Activated naive CD4-positive, alpha-beta T cell treated with anti-CD3 and anti-CD28 coated beads, Interleukin-2, amount 10 ng/mL, durations not matched to agents 7 days and 5 days (primary cell): ENCODE measurements around the gene ADRA2B.

Source experiments
- CTCF ChIA-PET: fragments of 350-600 bp; sonication (Branson Sonifier 250); formaldehyde crosslinking; loops from one replicate; lab custom pipeline; 2021; ENCODE audit warnings: antibody characterized with exemption; lab: Charles Lee
- DNase-seq: peaks from one replicate; pipeline ENCODE4 v3.0.0-alpha.2; 2020
- H3K27ac Mint-ChIP-seq: one replicate; pipeline ENCODE4 v1.8.0; 2021; ENCODE audit warnings: mild to moderate bottlenecking, moderate library complexity, mixed read lengths
- H3K27me3 Mint-ChIP-seq: one replicate; pipeline ENCODE4 v1.8.0; 2021; ENCODE audit warnings: mild to moderate bottlenecking, mixed read lengths
- H3K36me3 Mint-ChIP-seq: one replicate; pipeline ENCODE4 v1.8.0; 2021; ENCODE audit warnings: mixed read lengths
- H3K4me1 Mint-ChIP-seq: one replicate; pipeline ENCODE4 v1.8.0; 2021; ENCODE audit warnings: mixed read lengths
- H3K4me3 Mint-ChIP-seq: one replicate; pipeline ENCODE4 v1.8.0; 2021; ENCODE audit warnings: mild to moderate bottlenecking, moderate library complexity, mixed read lengths
- H3K9me3 Mint-ChIP-seq: one replicate; pipeline ENCODE4 v1.8.0; 2021; ENCODE audit warnings: mixed read lengths

Gene ADRA2B

DNA sequence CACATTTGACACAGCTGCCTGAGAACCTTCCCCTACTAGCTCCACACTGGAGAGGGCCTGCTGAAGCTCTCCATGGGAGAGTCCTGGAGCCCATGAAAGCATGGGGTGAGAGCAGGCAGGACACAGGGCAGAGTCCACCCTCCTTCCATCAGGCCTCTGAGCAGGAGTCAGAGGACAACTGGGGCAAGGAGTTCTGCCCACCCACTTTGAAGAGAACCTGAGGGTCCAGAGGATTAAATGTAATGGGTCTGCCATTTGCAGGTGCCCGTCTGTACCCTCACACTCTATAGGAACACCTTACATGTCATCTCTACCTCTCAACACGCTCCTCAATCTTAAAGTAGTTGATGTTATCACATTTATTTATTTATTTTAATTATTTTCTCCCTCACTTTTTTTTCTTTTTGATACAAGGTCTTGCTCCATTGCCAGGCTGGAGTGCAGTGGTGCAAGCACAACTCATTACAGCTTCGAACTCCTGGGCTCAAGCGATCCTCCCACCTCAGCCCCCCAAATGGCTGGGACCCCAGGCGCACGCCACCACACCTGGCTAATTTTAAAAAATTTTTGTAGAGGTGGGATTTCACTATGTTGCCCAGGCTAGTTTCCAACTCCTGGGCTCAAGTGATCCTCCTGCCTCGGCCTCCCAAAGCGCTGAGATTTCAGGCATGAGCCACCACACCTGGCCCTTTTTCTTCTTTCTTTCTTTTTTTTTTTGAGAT, 10.2 kb downstream of the ADRA2B start:
- CTCF ChIA-PET = interaction anchor here (1.2 kb wide), 1 partner anchor 84 kb away, joined by 3 read pairs; no protein-coding TSS in a partner anchor
- Mint-ChIP-seq H3K4me3 (no peak overlapping the region), H3K27ac (no peak overlapping the region), H3K36me3 (no peaks in the 10 kb centered on the region), H3K9me3 (peaks cover 13% of the 10 kb centered on the region), H3K27me3 (peaks cover 36% of the 10 kb centered on the region), H3K4me1 (no peaks in the 10 kb centered on the region)
- no peak for DNase-seq

DNA sequence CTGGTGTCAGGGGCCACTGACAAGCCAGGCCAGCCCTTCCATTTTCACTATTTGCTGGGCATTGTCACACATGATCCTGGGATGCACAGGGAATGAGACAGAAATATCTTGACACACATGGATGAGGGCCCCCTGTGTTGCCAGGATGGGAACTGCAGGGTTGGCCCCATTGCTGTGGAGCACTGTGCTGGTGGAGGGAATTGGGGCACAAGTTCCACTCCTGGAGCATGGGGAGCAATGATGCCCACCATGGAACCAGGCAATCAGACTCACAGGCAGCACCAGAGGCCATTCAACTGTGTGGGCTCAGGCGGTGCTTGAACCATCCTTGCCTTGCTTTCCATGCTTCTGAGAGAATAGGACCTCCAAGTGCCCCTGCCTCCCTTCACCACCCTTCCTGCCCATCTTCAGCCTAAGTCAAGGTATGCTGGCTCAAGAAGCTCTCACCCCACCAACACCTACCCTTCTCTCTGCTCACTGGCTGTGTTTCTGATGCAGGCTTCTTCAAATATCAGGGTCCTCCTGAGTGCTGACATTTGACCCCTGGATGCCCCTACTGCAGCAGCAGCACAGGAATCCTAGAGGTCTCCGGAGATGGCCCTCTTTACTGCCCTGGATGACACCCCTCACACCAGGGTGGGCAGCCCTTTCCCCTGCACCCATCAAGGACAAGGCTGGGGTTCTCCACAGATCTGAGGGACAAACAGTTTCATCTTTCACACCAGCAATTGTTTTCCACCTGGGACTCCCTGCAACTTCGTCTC, 11.0 kb downstream of the ADRA2B start:
- Mint-ChIP-seq H3K9me3 (peaks cover 13% of the 10 kb centered on the region), H3K4me3 (no peak overlapping the region), H3K36me3 (no peaks in the 10 kb centered on the region), H3K4me1 (no peaks in the 10 kb centered on the region), H3K27me3 (peaks cover 34% of the 10 kb centered on the region), H3K27ac (peak overlapping the region; percentile 49)
- CTCF ChIA-PET = interaction anchor here (1.2 to 2.6 kb wide), 3 partner anchors 12 to 83 kb away, joined by 3 to 6 read pairs (median 3); no protein-coding TSS in a partner anchor
- peak; percentile 2 for DNase-seq

DNA sequence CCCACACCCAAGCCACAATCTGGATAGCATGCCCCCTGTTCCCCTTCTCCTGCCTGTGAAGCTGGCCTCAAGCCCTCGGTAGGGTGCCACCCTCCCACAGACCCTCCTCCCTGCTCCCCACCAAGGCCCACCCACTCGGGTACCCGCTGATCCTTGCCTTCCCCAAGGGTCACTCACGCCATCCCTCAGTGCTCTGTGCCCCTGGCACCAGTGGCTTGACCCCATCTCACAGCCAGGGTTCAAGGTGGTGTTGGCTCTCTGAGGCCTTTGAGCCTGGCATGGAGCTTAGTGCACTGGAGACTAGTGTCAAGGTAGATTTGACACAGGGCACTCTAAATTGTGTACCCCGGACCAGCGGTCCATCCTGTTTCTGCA, 11.9 kb downstream of the ADRA2B start:
- Mint-ChIP-seq H3K4me3 (no peak overlapping the region), H3K36me3 (no peaks in the 10 kb centered on the region), H3K9me3 (peaks cover 13% of the 10 kb centered on the region), H3K27ac (no peak overlapping the region), H3K4me1 (no peaks in the 10 kb centered on the region), H3K27me3 (peaks cover 32% of the 10 kb centered on the region)
- CTCF ChIA-PET = interaction anchor here (1.2 to 2.6 kb wide), 2 partner anchors 13 to 69 kb away, joined by 3 to 6 read pairs; no protein-coding TSS in a partner anchor
- peak; percentile 18 for DNase-seq

DNA sequence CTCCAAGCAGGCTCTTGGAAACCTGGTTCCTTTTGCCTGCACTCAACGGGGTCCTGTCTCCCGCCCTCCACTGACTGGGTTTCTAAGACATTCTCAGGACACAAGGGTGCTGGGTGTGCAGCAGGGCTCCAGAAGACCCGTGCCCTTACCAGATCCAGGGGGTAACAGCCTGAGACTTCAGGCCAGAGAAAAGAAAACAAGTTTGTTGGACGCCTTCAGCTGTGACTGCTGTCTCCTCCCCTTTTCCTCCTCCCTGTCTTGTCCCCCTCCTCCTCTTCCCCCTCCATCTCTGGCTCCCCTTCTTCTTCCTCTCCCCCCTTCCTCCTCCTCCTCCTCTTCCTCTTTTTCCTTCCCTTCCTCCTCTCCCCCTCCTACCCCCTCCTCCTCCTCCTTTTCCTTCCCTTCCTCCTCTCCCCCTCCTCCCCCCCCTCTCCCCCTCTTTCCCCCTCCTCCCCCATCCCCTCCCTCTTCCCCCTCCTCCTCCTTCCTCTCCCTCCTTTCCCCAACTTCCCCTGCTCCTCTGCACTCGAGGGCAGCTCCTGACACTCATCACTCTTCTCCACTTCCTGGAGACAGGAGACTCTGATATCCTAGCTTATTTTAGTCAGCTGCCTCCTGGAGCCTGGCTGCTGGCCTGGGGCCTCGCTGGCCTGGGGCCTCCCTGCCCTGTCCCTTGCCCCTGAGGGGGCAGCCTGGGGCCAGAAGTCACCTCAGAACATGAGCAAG, 12.4 kb downstream of the ADRA2B start:
- CTCF ChIA-PET = interaction anchor here (1.2 to 2.6 kb wide), 2 partner anchors 13 to 70 kb away, joined by 3 to 6 read pairs; no protein-coding TSS in a partner anchor
- Mint-ChIP-seq H3K27me3 (peaks cover 26% of the 10 kb centered on the region), H3K9me3 (peaks cover 13% of the 10 kb centered on the region), H3K4me1 (no peaks in the 10 kb centered on the region), H3K36me3 (no peaks in the 10 kb centered on the region), H3K4me3 (no peak overlapping the region), H3K27ac (no peak overlapping the region)
- peak; percentile 14 for DNase-seq

- no peak overlapping the region for H3K27ac Mint-ChIP-seq
- CTCF ChIA-PET = interaction anchor here (2.6 kb wide), 1 partner anchor 14 kb away, joined by 6 read pairs; no protein-coding TSS in a partner anchor
- peak; percentile 19 for DNase-seq
- peaks cover 13% of the 10 kb centered on the region for H3K9me3 Mint-ChIP-seq
- H3K27me3 Mint-ChIP-seq = peaks cover 22% of the 10 kb centered on the region
- H3K36me3 Mint-ChIP-seq = no peaks in the 10 kb centered on the region
- H3K4me1 Mint-ChIP-seq = no peaks in the 10 kb centered on the region
- no peak overlapping the region for H3K4me3 Mint-ChIP-seq
Measured at GRCh38 chr2:96103187-96103601, 13.2 kb downstream of the ADRA2B start.

- Mint-ChIP-seq H3K36me3 (no peaks in the 10 kb centered on the region), H3K4me3 (no peak overlapping the region), H3K27me3 (peaks cover 17% of the 10 kb centered on the region), H3K9me3 (peaks cover 13% of the 10 kb centered on the region), H3K4me1 (no peaks in the 10 kb centered on the region), H3K27ac (no peak overlapping the region)
- DNase-seq = peak; percentile 14
- CTCF ChIA-PET = interaction anchor here (1.2 to 2.6 kb wide), 3 partner anchors 13 to 80 kb away, joined by 3 to 6 read pairs (median 5); partner anchors contain the start of gene ADRA2B
Measured at GRCh38 chr2:96102596-96103186, 13.7 kb downstream of the ADRA2B start.

DNA sequence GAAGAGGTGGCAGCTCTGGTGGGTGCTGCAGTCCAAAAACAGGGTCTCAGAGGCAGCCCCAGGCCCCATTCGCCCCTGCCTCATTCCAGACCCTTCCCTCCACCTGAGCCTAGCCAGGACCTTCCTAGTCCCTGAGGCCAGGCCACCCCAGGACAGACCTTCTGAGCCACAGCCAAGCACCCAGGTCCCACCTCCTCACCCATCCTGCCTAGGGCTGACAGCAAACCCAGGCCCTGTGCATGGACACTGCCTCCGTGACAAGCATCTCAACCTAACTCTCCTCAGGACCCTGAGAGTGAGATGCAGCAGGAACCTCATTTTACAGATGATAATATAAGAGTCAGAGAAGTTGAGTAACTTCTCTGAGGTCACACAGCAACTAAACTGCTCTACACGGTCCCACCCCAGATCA, 15.5 kb downstream of the ADRA2B start:
- no peak overlapping the region for H3K4me3 Mint-ChIP-seq
- peaks cover 12% of the 10 kb centered on the region for H3K9me3 Mint-ChIP-seq
- CTCF ChIA-PET = interaction anchor here (1.6 kb wide), 1 partner anchor 15 kb away, joined by 5 read pairs; the partner anchor contains the start of gene ADRA2B
- no peak overlapping the region for H3K27ac Mint-ChIP-seq
- H3K4me1 Mint-ChIP-seq = no peaks in the 10 kb centered on the region
- no peaks in the 10 kb centered on the region for H3K36me3 Mint-ChIP-seq
- H3K27me3 Mint-ChIP-seq = peaks cover 15% of the 10 kb centered on the region
- peak; percentile 10 for DNase-seq

DNA sequence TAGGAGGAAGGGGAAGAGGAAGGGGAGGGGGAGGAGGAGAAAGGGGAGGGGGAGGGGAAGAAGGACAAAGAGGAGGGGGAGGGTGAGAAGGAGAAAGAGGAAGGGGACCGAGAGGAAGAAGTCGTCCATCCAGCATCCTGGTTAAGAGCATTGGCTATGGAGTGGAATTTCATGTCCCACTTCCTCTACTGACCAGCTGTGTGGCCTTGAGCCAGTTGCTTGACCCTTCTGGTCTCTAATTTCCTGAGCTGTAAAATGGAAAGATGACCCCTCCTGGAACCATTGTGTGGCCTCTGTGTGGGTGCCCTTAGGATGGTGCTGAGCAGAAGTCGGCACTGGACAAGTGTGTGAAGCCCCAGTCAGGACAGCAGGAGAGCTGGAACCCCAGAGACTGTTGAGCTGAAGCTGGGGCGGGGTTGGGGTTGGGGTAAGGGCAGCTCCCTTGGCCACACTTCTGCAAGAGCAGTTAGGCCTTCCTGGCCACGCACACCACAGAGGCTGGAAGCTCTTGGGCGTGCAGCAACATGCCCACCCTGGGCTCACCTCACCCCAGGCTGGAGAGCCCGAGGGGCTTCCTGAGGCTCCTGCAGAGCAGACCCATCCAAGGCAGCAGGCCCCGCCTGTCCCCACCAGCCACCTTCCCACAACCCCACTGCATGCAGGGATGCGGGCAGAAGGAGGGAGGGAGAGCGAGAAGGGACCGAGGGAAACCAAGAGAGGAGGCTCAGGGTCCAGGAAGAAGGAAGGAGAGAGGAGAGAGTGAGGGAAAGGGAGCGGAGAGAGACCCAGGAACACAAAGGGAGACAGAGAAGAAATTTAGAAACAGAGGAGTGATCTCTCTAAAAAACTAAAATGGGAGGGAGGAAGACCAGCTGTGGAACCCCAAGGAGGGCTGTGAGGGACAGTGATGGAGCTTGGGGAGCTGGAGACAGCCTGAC, 16.2 kb downstream of the ADRA2B start:
- H3K4me3 Mint-ChIP-seq = no peak overlapping the region
- CTCF ChIA-PET = no interaction called here
- H3K36me3 Mint-ChIP-seq = no peaks in the 10 kb centered on the region
- H3K4me1 Mint-ChIP-seq = no peaks in the 10 kb centered on the region
- H3K27me3 Mint-ChIP-seq = peaks cover 8% of the 10 kb centered on the region
- peak; percentile 13 for DNase-seq
- no peak overlapping the region for H3K27ac Mint-ChIP-seq
- peaks cover 4% of the 10 kb centered on the region for H3K9me3 Mint-ChIP-seq

DNA sequence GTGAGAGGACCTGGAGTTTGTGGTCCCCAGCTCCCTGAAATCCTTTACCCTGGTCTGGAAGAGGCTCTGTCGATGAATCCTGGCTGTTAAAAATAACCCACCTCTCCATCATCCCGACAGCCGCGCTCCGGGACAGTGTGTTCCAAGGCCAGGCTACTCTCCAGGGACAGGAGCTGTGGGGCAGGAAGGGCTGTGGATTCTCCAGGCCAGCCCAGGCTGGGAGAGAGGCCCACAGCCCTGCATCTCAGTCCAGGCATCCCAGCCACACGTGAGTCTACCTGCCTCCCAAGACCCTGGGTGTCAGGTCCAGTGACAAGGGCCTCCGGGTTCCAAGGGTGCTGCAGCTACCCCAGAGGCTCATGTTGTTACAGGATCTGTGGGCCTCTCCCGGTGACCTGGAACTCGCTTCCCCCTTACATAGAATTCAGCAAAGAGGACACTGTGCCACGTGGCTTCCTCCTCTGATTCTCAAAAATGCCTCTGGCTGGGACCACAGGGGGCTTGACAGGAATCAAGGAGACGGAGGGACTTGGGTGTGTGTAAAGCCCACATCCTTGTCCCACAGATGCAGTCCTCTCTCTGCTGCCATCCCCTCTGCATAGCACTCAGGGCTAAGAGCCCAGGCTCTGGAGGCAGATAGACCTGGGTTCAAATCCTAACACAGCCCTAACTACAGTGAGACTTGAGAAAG, 17.3 kb downstream of the ADRA2B start:
- Mint-ChIP-seq H3K4me3 (no peak overlapping the region), H3K4me1 (no peaks in the 10 kb centered on the region), H3K36me3 (no peaks in the 10 kb centered on the region), H3K27ac (no peak overlapping the region), H3K9me3 (no peaks in the 10 kb centered on the region), H3K27me3 (peaks cover 6% of the 10 kb centered on the region)
- CTCF ChIA-PET = no interaction called here
- DNase-seq = peak; percentile 15

DNA sequence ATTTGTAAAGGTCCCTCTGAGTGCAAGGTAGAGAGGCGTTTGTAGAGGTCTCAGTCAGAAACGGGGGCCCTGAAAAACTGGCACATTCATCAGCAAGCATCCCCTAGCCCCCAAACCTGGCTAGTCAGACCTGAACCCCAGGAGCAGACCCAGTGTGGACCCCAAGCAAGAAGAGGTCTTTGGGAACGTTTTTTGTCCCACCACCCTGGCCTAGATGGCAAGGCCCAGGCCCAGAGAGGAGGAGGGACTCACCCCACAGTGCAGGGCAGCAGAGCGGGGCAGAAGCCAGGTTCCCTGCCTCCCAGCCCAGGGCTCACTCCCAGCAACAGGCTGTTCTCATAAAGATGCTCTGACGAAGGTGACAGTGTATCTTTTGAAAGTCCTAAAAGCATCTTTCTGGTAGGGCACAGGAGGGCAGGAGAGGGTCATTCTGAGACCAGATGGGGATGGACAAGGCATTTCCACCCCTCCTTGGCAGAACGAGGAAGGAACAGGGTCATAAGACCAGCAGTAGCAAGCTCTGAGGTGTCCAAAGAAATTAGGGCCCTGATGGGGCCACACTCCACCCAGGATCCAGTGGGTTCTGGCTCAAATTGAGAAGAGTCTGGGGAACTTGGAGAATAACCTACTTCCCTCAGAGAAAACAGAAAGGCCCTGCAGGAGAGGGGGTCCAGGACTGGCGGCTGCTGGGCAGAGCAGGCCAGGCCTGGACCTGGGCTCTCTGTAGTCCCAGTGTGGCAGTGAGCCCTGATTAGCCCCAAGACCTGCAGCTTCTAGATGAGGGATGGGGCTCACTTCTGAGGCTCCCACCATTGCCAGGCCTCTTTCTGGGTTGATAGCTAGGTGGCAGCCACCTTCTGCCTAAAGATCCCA, 18.2 kb downstream of the ADRA2B start:
- no peak overlapping the region for H3K27ac Mint-ChIP-seq
- H3K4me1 Mint-ChIP-seq = no peaks in the 10 kb centered on the region
- H3K36me3 Mint-ChIP-seq = no peaks in the 10 kb centered on the region
- DNase-seq = no peak
- CTCF ChIA-PET = no interaction called here
- no peaks in the 10 kb centered on the region for H3K9me3 Mint-ChIP-seq
- H3K4me3 Mint-ChIP-seq = no peak overlapping the region
- H3K27me3 Mint-ChIP-seq = peaks cover 15% of the 10 kb centered on the region

- Mint-ChIP-seq H3K4me1 (no peaks in the 10 kb centered on the region), H3K36me3 (no peaks in the 10 kb centered on the region), H3K27me3 (peaks cover 19% of the 10 kb centered on the region), H3K4me3 (no peak overlapping the region), H3K9me3 (no peaks in the 10 kb centered on the region), H3K27ac (no peak overlapping the region)
- CTCF ChIA-PET = no interaction called here
- DNase-seq = no peak
Measured at GRCh38 chr2:96097441-96097840, 18.9 kb downstream of the ADRA2B start.
